Endothelial cell of umbilical vein (primary cell): ENCODE measurements around the gene GIPC3.

Experiments
- MYC ChIP-seq: IDR thresholded peaks from one replicate; pipeline ENCODE4 v1.6.1; 2011; ENCODE audit warnings: mild to moderate bottlenecking, low read depth, low read length
- POLR2A ChIP-seq: IDR thresholded peaks from 2 replicates; pipeline ENCODE4 v1.6.1; 2012; ENCODE audit warnings: low read depth, mild to moderate bottlenecking, control low read depth, low read length
- TF ChIP-seq, protein P1 (sequence below), 2 donors: IDR thresholded peaks; 1 replicate in 1 of 2; 2 replicates in 1 of 2; pipeline ENCODE4 v1.5.1; 2011; ENCODE audit warnings: low read length in 2 of 2, mild to moderate bottlenecking in 2 of 2, moderate library complexity in 2 of 2, control low read depth in 1 of 2, inconsistent platforms in 1 of 2, low read depth in 1 of 2; ENCODE audit not compliant: insufficient read depth in 1 of 2; ENCODE audit errors: extremely low read depth in 1 of 2
- TF ChIP-seq, protein P2 (sequence below): IDR thresholded peaks from 2 replicates; pipeline ENCODE4 v1.6.1; 2011; ENCODE audit not compliant: insufficient read depth, insufficient read length

DNA sequence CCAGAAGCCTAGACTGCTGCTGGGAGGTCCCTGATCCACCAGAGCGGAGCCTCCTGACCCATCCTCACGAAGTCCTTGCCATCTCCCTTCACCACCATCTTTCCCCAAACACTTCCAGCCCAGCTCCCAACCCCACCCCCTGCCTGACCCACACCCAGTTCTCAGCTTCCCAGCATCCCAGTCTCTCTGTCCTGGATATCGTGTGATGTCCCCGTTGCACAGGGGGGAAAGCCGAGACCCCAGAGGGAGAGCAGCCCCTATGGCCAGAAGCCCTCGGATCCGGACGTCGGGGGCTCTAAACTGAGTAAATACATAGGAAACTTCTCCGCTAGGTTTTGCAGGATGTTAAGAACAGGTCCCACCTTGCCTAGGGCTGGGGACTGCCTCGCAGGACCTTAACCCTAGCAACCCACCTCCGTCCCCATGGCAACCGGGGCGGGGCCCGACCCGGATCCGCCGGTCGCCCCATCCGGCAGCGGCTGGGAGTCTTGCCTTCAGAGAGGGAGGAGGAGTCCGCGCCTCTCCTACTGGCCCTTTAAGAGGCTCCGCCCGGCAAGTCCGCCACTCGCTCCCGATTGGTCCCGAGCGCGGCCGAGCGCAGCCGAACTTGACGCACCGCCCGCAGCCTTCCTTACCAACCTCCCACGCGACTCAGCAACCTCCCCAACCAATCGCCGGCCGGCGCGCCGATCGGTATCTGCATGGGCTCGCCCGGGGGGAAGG, 13.0 kb upstream of the GIPC3 start:
- TF ChIP-seq, protein P1, sequence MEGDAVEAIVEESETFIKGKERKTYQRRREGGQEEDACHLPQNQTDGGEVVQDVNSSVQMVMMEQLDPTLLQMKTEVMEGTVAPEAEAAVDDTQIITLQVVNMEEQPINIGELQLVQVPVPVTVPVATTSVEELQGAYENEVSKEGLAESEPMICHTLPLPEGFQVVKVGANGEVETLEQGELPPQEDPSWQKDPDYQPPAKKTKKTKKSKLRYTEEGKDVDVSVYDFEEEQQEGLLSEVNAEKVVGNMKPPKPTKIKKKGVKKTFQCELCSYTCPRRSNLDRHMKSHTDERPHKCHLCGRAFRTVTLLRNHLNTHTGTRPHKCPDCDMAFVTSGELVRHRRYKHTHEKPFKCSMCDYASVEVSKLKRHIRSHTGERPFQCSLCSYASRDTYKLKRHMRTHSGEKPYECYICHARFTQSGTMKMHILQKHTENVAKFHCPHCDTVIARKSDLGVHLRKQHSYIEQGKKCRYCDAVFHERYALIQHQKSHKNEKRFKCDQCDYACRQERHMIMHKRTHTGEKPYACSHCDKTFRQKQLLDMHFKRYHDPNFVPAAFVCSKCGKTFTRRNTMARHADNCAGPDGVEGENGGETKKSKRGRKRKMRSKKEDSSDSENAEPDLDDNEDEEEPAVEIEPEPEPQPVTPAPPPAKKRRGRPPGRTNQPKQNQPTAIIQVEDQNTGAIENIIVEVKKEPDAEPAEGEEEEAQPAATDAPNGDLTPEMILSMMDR (IDR thresholded peaks at IDR 0.05; ENCODE audit: extremely low read depth in 1 of 2, insufficient read depth in 1 of 2, low read depth in 1 of 2, low read length in 2 of 2), result no peak
- TF ChIP-seq, protein P2, sequence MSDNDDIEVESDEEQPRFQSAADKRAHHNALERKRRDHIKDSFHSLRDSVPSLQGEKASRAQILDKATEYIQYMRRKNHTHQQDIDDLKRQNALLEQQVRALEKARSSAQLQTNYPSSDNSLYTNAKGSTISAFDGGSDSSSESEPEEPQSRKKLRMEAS, result no peak
- TF ChIP-seq MYC (no peak), POLR2A (no peak)
